Muscle layer of colon (tissue), 2 donors: Measurements from ENCODE around the gene UTP15.

ENCODE experiments used
- H3K27ac ChIP-seq: one replicate; pipeline ENCODE4 v1.7.0; 2013; ENCODE audit warnings: low read depth, mild to moderate bottlenecking, low read length, moderate library complexity
- H3K27me3 ChIP-seq, 2 donors: one replicate each; pipeline ENCODE4 v1.7.0; 2013; ENCODE audit warnings: low read length in 2 of 2, mild to moderate bottlenecking in 2 of 2; ENCODE audit not compliant: insufficient read depth in 2 of 2, control insufficient read depth in 1 of 2
- H3K36me3 ChIP-seq: one replicate; pipeline ENCODE4 v1.7.0; 2013; ENCODE audit warnings: mild to moderate bottlenecking, low read length; ENCODE audit not compliant: insufficient read depth
- H3K4me1 ChIP-seq: one replicate; pipeline ENCODE4 v1.7.0; 2013; ENCODE audit warnings: mild to moderate bottlenecking, low read length; ENCODE audit not compliant: insufficient read depth
- H3K4me3 ChIP-seq, 2 donors: one replicate each; pipeline ENCODE4 v1.7.0; 2013; ENCODE audit warnings: low read length in 2 of 2, low read depth in 1 of 2, mild to moderate bottlenecking in 1 of 2, moderate library complexity in 1 of 2
- H3K9ac ChIP-seq: one replicate; pipeline ENCODE4 v1.7.0; 2013; ENCODE audit warnings: low read length
- H3K9me3 ChIP-seq: one replicate; pipeline ENCODE4 v1.7.0; 2013; ENCODE audit warnings: mild to moderate bottlenecking, low read length
- donor health status: abdominal sarcoma.
- donor health status: Adenocarcinoma of cecum.

The UTP15 gene

DNA sequence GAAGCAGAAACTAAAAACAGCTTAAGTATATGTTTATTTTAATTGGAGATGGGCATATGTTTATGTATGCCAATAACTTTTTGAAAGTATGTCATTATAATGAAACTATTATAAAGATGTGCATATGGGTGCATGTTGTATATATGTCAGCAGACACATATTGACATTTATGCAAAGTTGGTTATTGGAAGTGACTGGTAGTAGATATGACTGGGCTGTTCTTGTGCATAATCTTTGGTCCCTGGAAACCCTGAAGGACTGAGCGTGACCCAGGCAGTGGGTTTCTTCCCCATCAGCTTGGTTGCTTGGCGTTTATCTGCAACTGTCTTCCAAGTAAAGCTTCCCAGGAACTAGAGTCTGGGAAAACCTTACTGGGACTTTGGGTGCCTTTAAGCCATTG lies 25.8 kb upstream of the UTP15 start:
- Histone ChIP-seq H3K9ac (no peak overlapping the region), H3K27me3 (no peaks in the 10 kb centered on the region), H3K4me3 (no peak overlapping the region), H3K36me3 (no peaks in the 10 kb centered on the region), H3K4me1 (no peaks in the 10 kb centered on the region), H3K27ac (no peak overlapping the region), H3K9me3 (no peaks in the 10 kb centered on the region)

DNA sequence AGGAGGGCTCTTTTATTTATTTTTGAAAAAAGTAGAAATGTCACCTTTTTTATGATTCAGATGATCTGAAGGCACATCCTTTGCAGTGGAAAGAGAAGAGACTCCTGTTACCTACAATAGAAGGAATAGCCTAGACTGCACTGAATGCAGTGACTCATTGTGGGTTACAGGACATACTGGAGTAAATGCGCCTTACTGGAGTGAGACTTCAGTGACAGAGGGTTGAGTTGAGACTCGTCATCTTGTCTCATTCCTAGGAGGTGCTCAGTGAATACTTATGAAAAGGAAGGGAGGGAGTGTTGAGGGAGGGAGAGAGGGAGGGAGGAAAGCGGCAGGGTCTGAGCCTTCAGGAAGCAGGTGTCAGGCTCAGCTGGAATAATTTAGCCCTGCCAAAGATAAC lies 25.4 kb upstream of the UTP15 start:
- Histone ChIP-seq H3K27me3 (no peaks in the 10 kb centered on the region), H3K9me3 (no peaks in the 10 kb centered on the region), H3K9ac (no peak overlapping the region), H3K4me3 (no peak overlapping the region), H3K4me1 (no peaks in the 10 kb centered on the region), H3K27ac (no peak overlapping the region), H3K36me3 (no peaks in the 10 kb centered on the region)

- H3K9ac ChIP-seq: no peak overlapping the region
- H3K4me1 ChIP-seq: no peaks in the 10 kb centered on the region
- H3K4me3 ChIP-seq: no peak overlapping the region
- H3K27me3 ChIP-seq: no peaks in the 10 kb centered on the region
- H3K27ac ChIP-seq: no peak overlapping the region
- H3K9me3 ChIP-seq: no peaks in the 10 kb centered on the region
- no peaks in the 10 kb centered on the region for H3K36me3 ChIP-seq
These were observed 23.5 kb upstream of the UTP15 start for GRCh38 chr5:73542020-73542419.

DNA sequence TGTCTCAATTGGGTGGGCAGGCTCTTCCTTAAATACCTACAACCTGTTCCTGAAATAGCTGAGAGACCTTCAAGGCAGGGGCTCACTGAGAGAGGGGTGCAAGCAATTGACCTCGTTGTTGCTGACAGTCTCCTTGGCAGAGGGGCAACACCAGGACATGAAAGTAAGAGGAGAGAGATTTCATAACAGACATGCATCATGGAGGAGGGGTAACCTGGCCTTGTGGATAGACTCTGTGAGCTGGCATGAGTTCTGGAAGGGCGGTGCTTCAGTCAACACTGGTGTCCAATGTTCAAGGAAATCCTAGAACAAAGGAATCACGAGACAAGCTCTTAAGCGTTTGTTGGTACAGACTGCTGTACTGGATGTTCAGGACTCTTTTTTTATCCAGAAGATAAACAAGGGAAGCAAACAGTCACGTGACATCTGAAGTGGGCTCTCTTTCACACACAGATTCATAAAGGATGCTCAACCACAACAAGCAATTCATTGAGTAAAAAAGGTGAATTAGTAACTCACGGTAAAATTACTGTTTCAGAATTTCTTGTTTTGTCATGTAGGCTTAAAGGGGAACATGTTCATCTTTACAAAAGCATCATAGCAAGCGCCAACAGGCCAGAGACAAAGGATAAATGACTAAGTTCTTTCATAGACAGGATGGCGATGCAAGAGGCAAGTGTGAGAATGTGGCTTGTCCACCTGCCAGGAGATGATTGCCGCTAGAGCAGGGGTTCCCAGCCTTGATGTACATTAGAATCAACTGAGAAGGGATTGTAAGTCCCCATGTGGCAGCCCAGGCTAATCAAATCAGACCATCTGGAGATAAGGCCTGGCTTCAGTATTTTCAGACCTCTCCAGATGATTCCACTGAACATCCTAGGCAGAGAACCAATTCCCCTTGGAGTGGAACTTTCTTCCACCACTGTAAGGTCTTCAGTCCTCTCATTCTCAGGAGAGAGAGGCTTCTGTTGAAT lies 20.8 kb upstream of the UTP15 start:
- Histone ChIP-seq H3K27me3 (no peaks in the 10 kb centered on the region), H3K9ac (no peak overlapping the region), H3K36me3 (no peaks in the 10 kb centered on the region), H3K4me1 (no peaks in the 10 kb centered on the region), H3K27ac (no peak overlapping the region), H3K9me3 (no peaks in the 10 kb centered on the region), H3K4me3 (no peak overlapping the region)

- Histone ChIP-seq H3K9me3 (no peaks in the 10 kb centered on the region), H3K27me3 (no peaks in the 10 kb centered on the region), H3K4me3 (no peak overlapping the region), H3K4me1 (no peaks in the 10 kb centered on the region), H3K9ac (no peak overlapping the region), H3K36me3 (no peaks in the 10 kb centered on the region), H3K27ac (no peak overlapping the region)
These were observed 20.2 kb upstream of the UTP15 start for GRCh38 chr5:73545403-73545779.

- H3K9ac ChIP-seq: no peak overlapping the region
- peaks cover 23% of the 10 kb centered on the region for H3K36me3 ChIP-seq
- H3K9me3 ChIP-seq: no peaks in the 10 kb centered on the region
- no peaks in the 10 kb centered on the region for H3K27me3 ChIP-seq
- H3K4me1 ChIP-seq: no peaks in the 10 kb centered on the region
- no peak overlapping the region for H3K4me3 ChIP-seq
- no peak overlapping the region for H3K27ac ChIP-seq
These were observed 15.5 kb upstream of the UTP15 start for GRCh38 chr5:73550016-73550415.

DNA sequence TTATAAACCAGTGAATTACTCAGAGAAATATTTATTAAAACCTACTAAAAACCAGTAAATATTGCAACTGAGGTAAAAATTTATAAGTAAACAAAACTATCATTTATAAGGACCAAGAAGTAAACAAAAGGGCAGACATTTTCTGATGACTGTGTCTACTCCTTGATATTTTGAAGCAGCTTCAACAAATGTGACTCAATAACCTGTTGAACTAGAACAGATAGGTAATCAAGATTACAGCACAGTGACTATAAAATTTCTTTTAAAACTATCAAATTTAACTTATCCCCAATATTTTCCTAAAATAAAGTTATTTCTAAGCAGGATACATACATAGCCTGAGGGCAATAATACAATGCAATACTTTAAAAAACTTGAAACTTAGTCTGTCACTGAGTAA lies 12.9 kb upstream of the UTP15 start:
- Histone ChIP-seq H3K9ac (no peak overlapping the region), H3K36me3 (peaks cover 37% of the 10 kb centered on the region), H3K9me3 (no peaks in the 10 kb centered on the region), H3K4me1 (no peaks in the 10 kb centered on the region), H3K4me3 (no peak overlapping the region), H3K27ac (no peak overlapping the region), H3K27me3 (no peaks in the 10 kb centered on the region)

DNA sequence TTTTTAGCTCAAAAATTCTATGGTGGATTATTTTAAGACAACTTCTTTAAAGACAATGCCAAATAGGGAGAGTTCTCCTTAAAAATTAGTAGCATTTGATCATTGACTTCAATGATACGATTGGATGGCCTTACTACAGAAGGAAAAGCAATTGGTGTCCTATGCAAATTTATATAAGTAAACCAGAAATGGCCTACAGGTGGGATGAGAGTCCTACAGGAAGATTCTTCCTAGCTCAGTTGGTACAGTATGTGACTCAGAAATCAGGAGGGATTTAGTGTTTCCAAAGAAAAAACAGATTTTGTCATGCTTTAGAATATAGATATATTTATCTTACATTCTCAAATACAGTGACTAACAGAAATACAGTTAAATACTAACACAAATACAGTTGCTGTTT lies 6.6 kb upstream of the UTP15 start:
- H3K4me1 ChIP-seq: peaks cover 6% of the 10 kb centered on the region
- H3K27me3 ChIP-seq: no peaks in the 10 kb centered on the region
- H3K9me3 ChIP-seq: no peaks in the 10 kb centered on the region
- H3K4me3 ChIP-seq: no peak overlapping the region
- H3K27ac ChIP-seq: no peak overlapping the region
- H3K9ac ChIP-seq: no peak overlapping the region
- peaks cover 48% of the 10 kb centered on the region for H3K36me3 ChIP-seq

DNA sequence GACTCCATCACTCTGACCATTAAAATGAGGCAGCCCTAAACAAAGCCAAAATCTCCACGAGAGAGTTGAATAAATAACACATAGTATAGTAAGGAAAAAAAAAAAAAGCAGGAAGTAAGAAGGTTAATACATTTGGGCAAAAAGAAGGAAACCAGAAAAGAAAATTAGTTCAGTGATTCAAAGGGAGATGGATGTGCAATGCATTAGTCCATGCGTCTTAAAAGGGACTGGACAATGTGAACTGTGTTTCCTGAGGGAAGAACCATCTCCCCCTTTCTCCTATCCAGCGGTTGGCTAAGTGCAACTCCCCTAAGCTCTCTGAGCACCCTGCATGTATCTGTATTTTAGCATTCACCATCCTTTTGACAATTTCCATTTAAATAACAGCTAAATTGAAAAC lies 1.5 kb upstream of the UTP15 start:
- H3K27me3 ChIP-seq: no peaks in the 10 kb centered on the region
- peak overlapping the region; percentile 75 to 97 for H3K4me3 ChIP-seq
- H3K9ac ChIP-seq: peak overlapping the region; percentile 95
- peaks cover 20% of the 10 kb centered on the region for H3K4me1 ChIP-seq
- H3K36me3 ChIP-seq: peaks cover 23% of the 10 kb centered on the region
- H3K27ac ChIP-seq: peak overlapping the region; percentile 92
- no peaks in the 10 kb centered on the region for H3K9me3 ChIP-seq

DNA sequence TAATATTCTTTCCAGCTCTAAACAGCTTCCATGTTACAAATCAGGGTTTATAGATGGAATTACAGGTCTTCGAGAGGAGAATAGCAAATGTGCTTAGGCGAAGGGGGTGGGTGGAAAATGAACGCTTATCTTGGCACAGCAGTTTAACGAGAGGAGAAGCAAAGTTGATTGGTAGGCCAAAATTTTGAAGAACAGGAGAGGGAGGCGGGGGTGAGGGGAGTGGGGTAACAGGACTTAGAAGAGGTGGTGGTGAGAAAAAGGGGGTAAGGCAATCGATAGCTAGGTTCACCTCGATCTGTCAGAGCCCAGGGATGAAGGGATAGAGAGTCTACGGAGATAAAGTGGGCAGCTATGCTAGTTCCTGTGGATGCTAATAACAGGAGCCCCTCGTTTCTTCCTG lies 868 bp upstream of the UTP15 start:
- Histone ChIP-seq H3K36me3 (peaks cover 23% of the 10 kb centered on the region), H3K4me1 (peaks cover 20% of the 10 kb centered on the region), H3K27ac (peak overlapping the region; percentile 92), H3K4me3 (peak overlapping the region; percentile 75 to 97), H3K9me3 (no peaks in the 10 kb centered on the region), H3K27me3 (no peaks in the 10 kb centered on the region), H3K9ac (peak overlapping the region; percentile 95)

GRCh38 chr5:73565969-73566547 lies 515 bp downstream of the UTP15 start:
- Histone ChIP-seq H3K27ac (peak overlapping the region; percentile 92), H3K36me3 (peaks cover 29% of the 10 kb centered on the region), H3K9me3 (no peaks in the 10 kb centered on the region), H3K4me3 (peak overlapping the region; percentile 75 to 97), H3K4me1 (peaks cover 20% of the 10 kb centered on the region), H3K27me3 (no peaks in the 10 kb centered on the region), H3K9ac (peak overlapping the region; percentile 95)
